A549 treated with RU486 at 1 μM for 4 hours (cell line): Measurements from ENCODE around the gene LDLR. TPM values are rescaled to one million over a fixed set of nuclear protein-coding genes. Genes with fewer than 3 reads are reported as not detected.

Experiments used
- total RNA-seq: library from RNA; stranded (reverse); fragments of 200-300 nt; extraction: Qiagen RNA extraction; gene quantifications from 5 replicates; pipeline ENCODE4 v1.2.3, GENCODE V29; 2022; ENCODE audit warnings: low read depth

LDLR gene
- 24.9 to 30.3 TPM (median 27.0 TPM) in 5 replicates for total RNA-seq

GRCh38 chr19:11089254-11090013 is at the start of gene LDLR:
Gene LDLR (plus strand): TSS chr19:11089463. CDS start chr19:11089549, 86 bp downstream.

DNA sequence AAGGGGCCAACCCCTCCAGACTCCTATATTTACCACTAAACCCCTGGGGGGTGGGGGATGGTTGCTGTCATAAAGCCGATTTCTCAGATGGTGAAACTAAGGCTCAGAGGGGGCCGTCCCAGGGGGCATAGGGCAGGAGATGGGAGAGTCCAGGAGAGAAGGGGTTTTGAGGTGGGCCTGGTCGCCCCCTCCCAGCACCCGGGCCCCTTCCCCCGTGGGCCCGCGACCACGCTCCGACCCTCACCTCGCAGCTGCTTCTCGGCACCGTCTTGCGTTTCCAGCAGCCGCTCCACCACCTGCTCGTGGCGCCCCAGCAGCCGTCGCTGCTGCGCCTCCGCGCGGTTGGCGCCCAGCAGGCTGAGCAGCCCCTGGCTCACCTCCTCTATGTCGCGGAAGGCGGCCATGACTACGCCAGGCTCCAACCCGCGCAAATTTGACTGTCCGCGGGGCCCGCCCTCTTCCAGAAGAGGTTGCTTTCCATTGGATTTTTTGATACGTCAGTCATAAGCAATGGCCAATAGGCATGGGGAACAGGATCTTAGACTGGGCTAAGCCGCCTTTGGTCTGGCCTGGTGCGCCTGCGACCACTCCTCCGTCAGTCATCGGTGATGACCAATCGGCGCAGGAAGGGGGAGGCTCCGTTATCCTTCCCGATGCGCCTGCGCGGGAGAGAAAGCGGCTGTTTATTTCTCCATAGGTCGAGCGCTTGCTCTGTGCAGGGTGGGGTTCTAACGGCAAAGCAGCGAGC is 66.3 kb downstream of the LDLR start, which contains the start of gene SPC24:
Gene SPC24 (minus strand): TSS at position 410 of the 748 bp plus-strand sequence. CDS start 6 bp downstream, at position 404.

Other genes starting within 250 kb of the LDLR start
- gene C19orf38, start 241.0 kb upstream of the LDLR start, total RNA-seq, result 0.12 to 0.15 TPM in 2 of 5 replicates, not detected in the others
- gene CARM1, start 217.9 kb upstream of the LDLR start, total RNA-seq, result 36.4 to 53.0 TPM (median 45.8 TPM) in 5 replicates
- gene YIPF2, start 160.8 kb upstream of the LDLR start, total RNA-seq, result 14.6 to 20.9 TPM (median 18.5 TPM) in 5 replicates
- gene TIMM29, start 160.7 kb upstream of the LDLR start, total RNA-seq, result 12.6 to 19.2 TPM (median 16.2 TPM) in 5 replicates
- gene SMARCA4, start 128.4 kb upstream of the LDLR start, total RNA-seq, result 7.6 to 11.8 TPM (median 9.1 TPM) in 5 replicates
- gene SPC24, start 66.3 kb downstream of the LDLR start, total RNA-seq, result 11.8 to 14.5 TPM (median 14.2 TPM) in 5 replicates
- gene KANK2, start 108.1 kb downstream of the LDLR start, total RNA-seq, result 25.7 to 36.4 TPM (median 33.2 TPM) in 5 replicates
- not detected in 5 replicates for gene ANGPTL8, start 150.2 kb downstream of the LDLR start, total RNA-seq
- gene DOCK6, start 173.1 kb downstream of the LDLR start, total RNA-seq, result 6.0 to 12.0 TPM (median 8.8 TPM) in 5 replicates
- gene TSPAN16, start 206.7 kb downstream of the LDLR start, total RNA-seq, result not detected in 5 replicates